Measurements from ENCODE around the gene TUBB.

TUBB gene

GRCh38 chr6:30687659-30688431 is 32.3 kb upstream of the TUBB start:
- DNase-seq (ENCODE audit: low read depth): peak; percentile 46

GRCh38 chr6:30688569-30688968 is 31.6 kb upstream of the TUBB start:
- no peak for DNase-seq (ENCODE audit: low read depth)

- no peak for DNase-seq (ENCODE audit: low read depth)
These were observed 30.9 kb upstream of the TUBB start for GRCh38 chr6:30689022-30689865.

- no peak for DNase-seq (ENCODE audit: low read depth)
These were observed 30.2 kb upstream of the TUBB start for GRCh38 chr6:30689985-30690384.

- peak; percentile 80 for DNase-seq (ENCODE audit: low read depth)
These were observed 29.5 kb upstream of the TUBB start, which contains the start of gene NRM for GRCh38 chr6:30690403-30691207. NRM (minus strand) TSS chr6:30690984; CDS start chr6:30690974, 10 bp downstream.

- DNase-seq (ENCODE audit: low read depth): no peak
These were observed 28.8 kb upstream of the TUBB start for GRCh38 chr6:30691208-30691847.

- DNase-seq (ENCODE audit: low read depth): no peak
These were observed 23.7 kb upstream of the TUBB start for GRCh38 chr6:30696432-30696831.

- no peak for DNase-seq (ENCODE audit: low read depth)
These were observed 19.8 kb upstream of the TUBB start for GRCh38 chr6:30700340-30700739.

GRCh38 chr6:30703011-30703410 is 17.1 kb upstream of the TUBB start:
- DNase-seq (ENCODE audit: low read depth): no peak

GRCh38 chr6:30703821-30704220 is 16.3 kb upstream of the TUBB start:
- DNase-seq (ENCODE audit: low read depth): no peak

- DNase-seq (ENCODE audit: low read depth): no peak
These were observed 14.5 kb upstream of the TUBB start for GRCh38 chr6:30705620-30706019.

GRCh38 chr6:30707281-30707850 is 12.8 kb upstream of the TUBB start:
- no peak for DNase-seq (ENCODE audit: low read depth)

- DNase-seq (ENCODE audit: low read depth): no peak
These were observed 10.9 kb upstream of the TUBB start for GRCh38 chr6:30709101-30709868.

GRCh38 chr6:30711758-30712380 is 8.3 kb upstream of the TUBB start:
- DNase-seq (ENCODE audit: low read depth): no peak

- DNase-seq (ENCODE audit: low read depth): no peak
These were observed 7.7 kb upstream of the TUBB start for GRCh38 chr6:30712441-30712945.

GRCh38 chr6:30714263-30714662 is 5.9 kb upstream of the TUBB start:
- no peak for DNase-seq (ENCODE audit: low read depth)

GRCh38 chr6:30716879-30717128 is 3.3 kb upstream of the TUBB start:
- no peak for DNase-seq (ENCODE audit: low read depth)

GRCh38 chr6:30717129-30717844 is 2.9 kb upstream of the TUBB start, which contains the start of gene MDC1:
MDC1 (minus strand) TSS chr6:30717281; CDS start chr6:30715175, 2,106 bp downstream.
- peak; percentile 100 for DNase-seq (ENCODE audit: low read depth)

Measured in fibroblast of gingiva (primary cell).